ENCODE data around the gene STX12.

DNA sequence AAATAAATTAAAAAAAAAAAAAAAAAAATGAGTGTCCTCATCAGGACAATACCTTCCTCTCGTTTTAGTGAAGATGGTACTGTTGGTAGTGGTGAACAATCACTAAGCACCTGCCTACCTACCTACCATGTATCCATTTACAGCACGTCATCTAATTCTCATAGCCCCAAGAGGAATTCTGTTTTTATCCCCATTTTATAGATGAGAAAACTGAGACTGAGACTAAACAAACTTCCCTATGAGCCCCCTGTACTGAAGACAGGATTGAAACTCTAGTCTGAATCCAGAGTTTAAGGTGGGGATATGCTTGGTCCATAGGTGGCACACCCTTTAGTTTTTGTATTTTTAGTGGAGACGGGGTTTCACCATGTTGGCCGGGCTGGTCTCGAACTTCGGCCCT lies 82.1 kb downstream of the STX12 start:
- TF ChIP-seq, protein P1, sequence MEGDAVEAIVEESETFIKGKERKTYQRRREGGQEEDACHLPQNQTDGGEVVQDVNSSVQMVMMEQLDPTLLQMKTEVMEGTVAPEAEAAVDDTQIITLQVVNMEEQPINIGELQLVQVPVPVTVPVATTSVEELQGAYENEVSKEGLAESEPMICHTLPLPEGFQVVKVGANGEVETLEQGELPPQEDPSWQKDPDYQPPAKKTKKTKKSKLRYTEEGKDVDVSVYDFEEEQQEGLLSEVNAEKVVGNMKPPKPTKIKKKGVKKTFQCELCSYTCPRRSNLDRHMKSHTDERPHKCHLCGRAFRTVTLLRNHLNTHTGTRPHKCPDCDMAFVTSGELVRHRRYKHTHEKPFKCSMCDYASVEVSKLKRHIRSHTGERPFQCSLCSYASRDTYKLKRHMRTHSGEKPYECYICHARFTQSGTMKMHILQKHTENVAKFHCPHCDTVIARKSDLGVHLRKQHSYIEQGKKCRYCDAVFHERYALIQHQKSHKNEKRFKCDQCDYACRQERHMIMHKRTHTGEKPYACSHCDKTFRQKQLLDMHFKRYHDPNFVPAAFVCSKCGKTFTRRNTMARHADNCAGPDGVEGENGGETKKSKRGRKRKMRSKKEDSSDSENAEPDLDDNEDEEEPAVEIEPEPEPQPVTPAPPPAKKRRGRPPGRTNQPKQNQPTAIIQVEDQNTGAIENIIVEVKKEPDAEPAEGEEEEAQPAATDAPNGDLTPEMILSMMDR (IDR thresholded peaks at IDR 0.05) = no peak
- no peak for TF ChIP-seq EP300 (IDR thresholded peaks at IDR 0.05)

All from esophagus muscularis mucosa (tissue), 3 donors.